ENCODE results near the gene ARHGEF19.

DNA sequence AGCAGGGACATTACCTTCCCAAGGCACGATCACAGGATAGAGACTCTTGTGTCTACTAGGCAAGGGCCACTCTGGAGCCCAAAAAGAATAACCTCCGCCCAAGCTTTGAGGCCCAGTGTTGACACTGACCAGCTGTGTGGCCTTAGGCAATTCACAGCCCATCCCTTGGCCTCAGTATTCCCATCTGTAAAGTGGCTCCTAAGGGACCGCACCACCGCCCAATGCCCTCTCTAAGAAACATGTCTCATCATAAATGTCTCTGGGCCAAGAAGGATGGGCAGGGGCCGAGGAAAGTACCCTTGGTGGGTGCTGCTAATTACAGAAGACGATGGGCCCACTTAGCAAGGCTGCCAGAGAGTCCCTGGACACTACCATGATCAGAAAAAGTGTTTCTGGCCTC is 628 bp downstream of the ARHGEF19 start:
- TF ChIP-seq POLR2A (IDR thresholded peaks at IDR 0.05), result no peak
- TF ChIP-seq, protein P1, sequence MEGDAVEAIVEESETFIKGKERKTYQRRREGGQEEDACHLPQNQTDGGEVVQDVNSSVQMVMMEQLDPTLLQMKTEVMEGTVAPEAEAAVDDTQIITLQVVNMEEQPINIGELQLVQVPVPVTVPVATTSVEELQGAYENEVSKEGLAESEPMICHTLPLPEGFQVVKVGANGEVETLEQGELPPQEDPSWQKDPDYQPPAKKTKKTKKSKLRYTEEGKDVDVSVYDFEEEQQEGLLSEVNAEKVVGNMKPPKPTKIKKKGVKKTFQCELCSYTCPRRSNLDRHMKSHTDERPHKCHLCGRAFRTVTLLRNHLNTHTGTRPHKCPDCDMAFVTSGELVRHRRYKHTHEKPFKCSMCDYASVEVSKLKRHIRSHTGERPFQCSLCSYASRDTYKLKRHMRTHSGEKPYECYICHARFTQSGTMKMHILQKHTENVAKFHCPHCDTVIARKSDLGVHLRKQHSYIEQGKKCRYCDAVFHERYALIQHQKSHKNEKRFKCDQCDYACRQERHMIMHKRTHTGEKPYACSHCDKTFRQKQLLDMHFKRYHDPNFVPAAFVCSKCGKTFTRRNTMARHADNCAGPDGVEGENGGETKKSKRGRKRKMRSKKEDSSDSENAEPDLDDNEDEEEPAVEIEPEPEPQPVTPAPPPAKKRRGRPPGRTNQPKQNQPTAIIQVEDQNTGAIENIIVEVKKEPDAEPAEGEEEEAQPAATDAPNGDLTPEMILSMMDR (IDR thresholded peaks at IDR 0.05), result no peak

All from testis (tissue), 2 donors.